Inferior parietal cortex (tissue), 1 donor: ENCODE data around the gene UGT1A6.

Source experiments
- DNase-seq: peaks from one replicate; pipeline ENCODE4 v3.0.0-alpha.2; 2016; ENCODE audit errors: extremely low spot score

Gene UGT1A6

DNA sequence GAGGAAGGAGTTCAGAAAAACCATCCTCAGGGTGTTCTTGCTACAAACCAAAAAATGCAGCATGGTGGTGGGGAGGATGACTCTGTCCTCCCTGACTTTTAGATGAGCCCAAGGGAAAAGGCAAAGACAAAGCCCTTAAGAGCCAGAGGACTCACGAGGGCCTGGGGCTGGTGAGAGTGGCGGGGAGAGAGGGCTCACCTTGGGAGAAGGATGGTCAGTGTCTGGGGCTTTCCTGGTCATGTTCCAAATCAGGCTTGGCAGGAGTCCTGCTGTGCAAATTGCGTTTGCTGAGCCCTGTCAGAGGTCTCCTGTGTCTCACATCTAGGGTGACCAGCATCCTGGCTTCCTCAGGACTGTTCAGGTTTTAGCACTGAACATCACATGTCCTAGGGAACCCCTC lies 72.1 kb downstream of the UGT1A6 start:
- no peak for DNase-seq

GRCh38 chr2:233766416-233766815 lies 73.7 kb downstream of the UGT1A6 start:
- DNase-seq = no peak

GRCh38 chr2:233768076-233768475 lies 75.4 kb downstream of the UGT1A6 start:
- no peak for DNase-seq

DNA sequence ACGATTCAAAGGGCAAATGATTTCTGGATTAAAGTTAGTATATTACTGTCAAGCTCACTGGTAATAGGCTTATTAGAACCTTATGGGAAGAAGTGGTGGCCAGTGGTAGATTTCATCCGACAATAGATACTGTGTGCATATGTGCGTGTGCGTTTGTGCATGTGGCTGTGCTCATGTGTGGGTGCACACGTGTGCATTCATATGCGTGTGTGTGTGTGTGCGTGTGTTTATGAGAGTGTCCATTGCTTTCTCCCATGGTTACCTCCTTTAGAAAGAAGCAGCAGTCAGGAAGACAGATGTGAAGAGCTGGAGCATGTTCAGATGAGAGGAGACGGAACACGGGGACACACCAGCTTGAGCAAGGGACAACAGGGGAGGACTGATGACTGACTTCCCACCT lies 76.6 kb downstream of the UGT1A6 start:
- no peak for DNase-seq

DNA sequence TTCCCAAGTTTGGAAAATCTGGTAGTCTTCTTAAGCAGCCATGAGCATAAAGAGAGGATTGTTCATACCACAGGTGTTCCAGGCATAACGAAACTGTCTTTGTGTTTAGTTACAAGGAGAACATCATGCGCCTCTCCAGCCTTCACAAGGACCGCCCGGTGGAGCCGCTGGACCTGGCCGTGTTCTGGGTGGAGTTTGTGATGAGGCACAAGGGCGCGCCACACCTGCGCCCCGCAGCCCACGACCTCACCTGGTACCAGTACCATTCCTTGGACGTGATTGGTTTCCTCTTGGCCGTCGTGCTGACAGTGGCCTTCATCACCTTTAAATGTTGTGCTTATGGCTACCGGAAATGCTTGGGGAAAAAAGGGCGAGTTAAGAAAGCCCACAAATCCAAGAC lies 79.5 kb downstream of the UGT1A6 start:
- DNase-seq = no peak

- no peak for DNase-seq
These were observed 79.9 kb downstream of the UGT1A6 start for GRCh38 chr2:233772583-233772982.

DNA sequence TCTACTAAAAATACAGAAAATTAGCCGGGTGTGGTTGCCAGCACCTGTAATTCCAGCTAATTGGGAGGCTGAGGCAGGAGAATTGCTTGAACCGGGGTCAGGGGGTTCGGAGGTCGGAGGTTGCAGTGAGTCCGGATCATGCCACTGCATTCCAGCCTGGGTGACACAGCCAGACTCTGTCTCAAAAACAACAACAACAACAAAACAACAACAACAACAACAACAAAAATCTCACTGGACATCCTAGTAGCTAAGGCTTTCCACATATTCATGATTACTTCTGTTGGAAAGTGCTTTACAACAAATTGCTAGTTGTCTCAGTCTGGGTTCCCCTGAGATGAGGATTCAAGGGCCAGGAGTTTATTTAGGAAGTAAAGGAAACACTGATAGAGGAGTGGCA lies 81.2 kb downstream of the UGT1A6 start:
- DNase-seq = no peak

DNA sequence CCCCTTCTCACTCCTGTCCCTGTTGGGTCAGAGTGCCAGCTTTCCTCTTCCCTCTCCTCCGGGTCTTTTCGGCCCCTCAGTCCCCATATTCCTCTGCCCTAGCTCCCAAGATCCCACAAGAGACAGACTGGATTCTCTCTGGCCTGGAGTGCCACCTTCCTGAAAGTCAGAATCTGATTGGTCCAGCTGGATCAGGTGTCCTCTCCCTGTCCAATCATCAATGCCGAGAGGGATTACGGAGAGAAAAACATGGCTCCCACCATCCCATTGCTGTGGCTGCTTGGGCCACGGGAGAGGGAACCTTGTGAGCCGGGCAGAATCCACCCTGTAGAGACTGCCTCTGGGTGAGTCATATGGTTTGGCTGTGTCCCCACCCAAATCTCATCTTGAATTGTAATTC lies 82.7 kb downstream of the UGT1A6 start:
- no peak for DNase-seq

- DNase-seq = no peak
These were observed 85.3 kb downstream of the UGT1A6 start, which contains the start of gene MROH2A for GRCh38 chr2:233778030-233778429. Gene MROH2A, plus strand, starts transcription at chr2:233778330. Its CDS starts 1,029 bp downstream, at chr2:233779359.

DNA sequence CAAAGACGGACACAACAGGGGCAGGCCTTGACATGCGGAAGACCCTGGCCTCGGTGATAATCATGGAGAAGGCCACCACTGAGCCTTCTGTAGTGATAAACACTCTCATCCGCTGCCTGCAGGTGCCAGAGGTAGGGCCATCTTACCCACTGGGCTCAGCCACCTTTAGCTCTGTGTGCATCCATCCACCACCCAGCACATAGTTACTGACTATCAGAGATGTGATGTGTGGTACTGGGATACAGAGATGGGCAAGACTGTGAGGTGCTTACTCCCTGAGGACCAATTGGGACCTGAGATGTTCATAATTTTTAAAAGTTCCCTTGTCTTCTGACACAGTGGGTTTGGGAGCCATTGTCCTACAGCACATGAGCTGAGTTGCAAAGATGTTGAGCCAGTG lies 87.0 kb downstream of the UGT1A6 start:
- DNase-seq = no peak

- no peak for DNase-seq
These were observed 88.1 kb downstream of the UGT1A6 start for GRCh38 chr2:233780771-233781170.

DNA sequence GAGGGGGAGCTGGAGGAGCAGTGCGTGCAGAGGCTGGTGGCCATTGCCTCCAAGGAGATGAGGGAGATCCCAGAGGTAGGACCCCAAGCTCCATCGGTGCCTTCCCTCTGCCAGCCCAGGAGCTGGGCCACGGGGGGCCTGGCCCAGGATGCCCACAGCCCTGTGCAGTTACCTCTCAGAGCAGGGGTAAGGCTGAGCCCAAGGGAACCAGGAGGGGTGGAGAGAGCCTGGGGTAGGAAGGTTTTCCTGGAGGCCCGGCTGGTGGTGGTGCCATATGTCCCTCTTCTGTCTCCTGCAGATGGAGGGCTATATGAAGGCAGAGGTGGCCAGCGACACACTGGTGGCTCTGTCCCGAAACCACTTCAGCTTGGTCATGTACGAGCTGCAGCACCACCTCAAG lies 96.9 kb downstream of the UGT1A6 start:
- no peak for DNase-seq

- DNase-seq = no peak
These were observed 98.6 kb downstream of the UGT1A6 start for GRCh38 chr2:233791151-233791882.

- DNase-seq = no peak
These were observed 99.2 kb downstream of the UGT1A6 start for GRCh38 chr2:233791883-233792329.

DNA sequence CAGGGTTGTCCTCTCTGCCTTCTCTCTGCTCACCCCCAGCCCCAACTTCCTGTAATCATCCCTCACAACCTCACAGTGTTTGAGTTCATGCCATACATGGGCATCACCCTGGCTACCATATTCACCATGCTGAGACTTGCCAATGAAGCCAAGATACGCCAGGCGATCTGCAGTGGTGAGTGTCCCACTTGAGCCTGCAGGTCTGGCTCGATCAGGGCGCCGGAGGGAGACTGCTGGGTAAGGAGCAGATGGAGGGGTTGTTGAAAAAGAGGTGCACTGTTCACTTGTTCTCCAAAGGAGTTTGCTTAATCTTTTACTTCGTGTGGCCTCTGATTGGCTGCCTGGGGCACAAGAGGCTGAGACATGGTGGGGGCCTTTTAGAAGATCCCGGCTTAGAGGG lies 100.0 kb downstream of the UGT1A6 start:
- DNase-seq = no peak

DNA sequence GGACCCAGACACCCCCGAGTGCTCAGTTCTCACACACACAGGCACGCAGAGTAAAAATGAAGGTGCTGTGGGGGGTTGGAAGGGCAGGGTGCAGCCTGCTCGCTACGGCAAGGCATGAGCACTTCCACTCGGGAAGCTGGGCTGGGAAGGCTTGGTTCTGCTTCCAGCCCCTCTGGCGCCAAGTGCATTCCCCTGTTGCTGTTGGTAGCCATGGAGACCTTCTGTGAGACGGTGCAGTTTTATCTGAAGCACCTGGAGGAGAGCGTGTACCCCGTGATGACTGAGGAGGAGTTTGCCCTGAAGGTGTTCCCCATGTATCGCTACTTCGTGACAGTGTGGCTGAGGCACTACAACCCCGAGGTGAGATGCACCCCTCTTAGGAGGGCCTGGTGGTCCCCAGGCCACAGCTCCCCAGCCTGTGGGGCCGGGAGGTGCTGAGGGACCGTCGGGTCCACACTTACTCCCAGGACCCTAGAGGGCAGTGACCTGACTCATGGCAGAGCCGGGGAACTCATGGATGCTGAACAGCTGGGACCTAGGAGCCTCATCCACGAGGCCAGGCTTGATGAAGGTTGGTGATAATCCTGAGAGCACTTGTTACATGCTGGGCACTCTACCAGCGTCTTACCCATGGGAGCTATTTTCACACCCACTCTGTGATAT lies 100.9 kb downstream of the UGT1A6 start:
- no peak for DNase-seq

- DNase-seq = no peak
These were observed 101.5 kb downstream of the UGT1A6 start for GRCh38 chr2:233794128-233794658.

DNA sequence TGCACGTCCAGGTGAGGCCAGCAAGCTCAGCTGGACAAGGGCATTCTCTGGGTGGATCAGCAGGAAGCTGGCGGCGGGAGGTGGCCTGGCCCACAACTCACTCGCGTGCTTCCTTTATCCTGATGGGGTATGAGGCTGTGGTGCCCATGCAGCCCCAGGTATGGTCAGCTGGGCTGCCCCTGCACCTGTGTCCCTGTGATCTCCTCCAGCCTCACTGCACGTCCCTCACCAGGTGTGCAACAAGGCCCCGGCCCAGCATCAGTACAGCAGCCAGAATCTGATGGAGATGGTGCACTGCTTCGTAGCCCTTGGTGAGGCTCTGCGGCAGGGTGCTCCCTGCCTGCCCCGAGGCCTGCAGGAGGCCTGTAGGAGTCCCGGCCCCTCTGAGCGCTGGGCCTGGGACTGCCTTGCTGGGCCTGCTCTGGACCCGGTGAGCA lies 103.1 kb downstream of the UGT1A6 start:
- no peak for DNase-seq

GRCh38 chr2:233796254-233796653 lies 103.6 kb downstream of the UGT1A6 start:
- DNase-seq = no peak

DNA sequence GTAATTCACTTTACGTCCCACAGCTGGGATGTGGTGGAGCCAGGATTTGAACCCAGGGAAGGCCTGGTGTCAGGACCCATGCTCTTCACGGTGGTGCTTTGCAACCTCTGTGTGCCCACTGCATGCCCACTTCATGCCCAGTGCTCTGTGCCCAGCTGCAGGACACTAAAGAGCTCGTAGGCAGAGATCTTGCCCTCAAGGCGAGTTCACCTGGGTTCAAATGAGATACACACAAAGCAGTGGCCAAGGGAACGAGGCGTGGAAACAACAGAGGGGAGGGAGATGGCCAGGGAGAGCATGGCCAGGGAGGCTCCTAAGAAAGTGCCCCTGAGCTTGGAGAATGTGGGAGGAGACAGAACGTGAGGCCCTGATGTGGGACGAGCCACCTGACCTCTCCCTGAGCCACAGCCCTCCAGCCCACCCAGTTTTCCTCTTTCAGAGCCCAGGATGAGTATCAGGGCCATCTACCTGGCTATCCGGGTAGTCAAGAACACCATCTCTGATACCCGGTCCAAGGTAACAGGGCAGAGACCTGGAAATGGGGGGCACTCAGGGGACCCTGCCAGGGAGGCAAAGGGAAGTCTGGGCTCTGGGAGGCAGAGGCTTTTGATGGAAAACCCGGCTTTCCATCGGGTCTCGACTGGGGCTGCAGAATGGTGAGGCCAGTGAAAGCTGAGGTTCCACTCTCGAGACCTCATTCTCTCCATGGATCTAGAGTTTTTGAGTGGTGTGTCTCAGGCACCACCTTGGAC lies 105.8 kb downstream of the UGT1A6 start:
- DNase-seq = no peak

DNA sequence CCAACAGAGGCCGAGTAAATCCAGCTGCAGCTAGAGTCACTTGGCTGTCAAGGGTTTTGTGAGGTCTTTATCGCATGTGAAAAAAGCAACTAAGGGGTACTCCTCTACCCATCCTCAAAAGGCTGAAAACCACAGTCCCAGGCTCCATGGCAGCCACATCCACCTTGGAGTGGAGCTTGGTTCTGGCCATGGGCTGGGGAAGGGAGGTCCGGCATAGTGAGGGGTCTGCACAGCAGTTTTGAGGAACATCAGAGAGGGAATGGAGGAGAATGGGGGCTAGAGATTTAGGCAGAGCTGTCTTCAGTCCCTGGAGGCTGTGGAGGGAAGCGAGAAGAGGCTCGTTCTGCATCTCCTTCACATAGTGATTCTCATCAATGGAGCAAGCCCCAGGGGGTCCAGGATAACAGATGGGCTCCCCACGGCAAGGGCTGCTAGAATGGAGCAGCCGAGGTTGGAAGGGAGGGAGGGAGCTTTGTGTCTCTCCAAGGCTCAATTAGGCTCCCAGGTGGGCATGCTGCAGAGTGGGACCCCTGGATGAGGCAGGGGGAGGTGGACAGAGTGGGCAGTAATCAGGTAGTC lies 106.5 kb downstream of the UGT1A6 start:
- no peak for DNase-seq

- DNase-seq = no peak
These were observed 107.0 kb downstream of the UGT1A6 start for GRCh38 chr2:233799716-233800115.
